WERI-Rb-1 (cell line): ENCODE data around the gene ZNF208.

Source experiments
- DNase-seq: peaks from one replicate; pipeline ENCODE4 v3.0.0-alpha.2; 2020
- H3K27ac ChIP-seq: fragments of 250-450 bp; sonication (Bioruptor Pico); 2 replicates; pipeline ENCODE4 v1.5.1; 2020; ENCODE audit warnings: mild to moderate bottlenecking, moderate library complexity
- H3K27me3 ChIP-seq: fragments of 250-450 bp; sonication (Bioruptor Pico); 2 replicates; pipeline ENCODE4 v1.5.1; 2021; ENCODE audit warnings: mild to moderate bottlenecking, low read depth, moderate library complexity; ENCODE audit not compliant: insufficient read depth, severe bottlenecking
- H3K36me3 ChIP-seq: fragments of 250-450 bp; sonication (Bioruptor Pico); 2 replicates; pipeline ENCODE4 v1.5.1; 2020; ENCODE audit warnings: mild to moderate bottlenecking, moderate library complexity
- H3K4me3 ChIP-seq: 2 replicates; pipeline ENCODE4 v1.5.1; 2011; ENCODE audit warnings: low read depth, mild to moderate bottlenecking, control low read depth, low read length
- H3K9me3 ChIP-seq: fragments of 250-450 bp; sonication (Bioruptor Pico); 2 replicates; pipeline ENCODE4 v1.5.1; 2021; ENCODE audit warnings: mild to moderate bottlenecking, moderate library complexity; ENCODE audit not compliant: severe bottlenecking
- TF ChIP-seq, protein P1 (sequence below): IDR thresholded peaks from 2 replicates; pipeline ENCODE4 v1.5.1; 2011; ENCODE audit warnings: low read depth, mild to moderate bottlenecking, control low read depth, inconsistent platforms, low read length

ZNF208 gene

GRCh38 chr19:21915411-21915810 lies 95.3 kb downstream of the ZNF208 start:
- H3K27me3 ChIP-seq = no peaks in the 10 kb centered on the region
- TF ChIP-seq, protein P1, sequence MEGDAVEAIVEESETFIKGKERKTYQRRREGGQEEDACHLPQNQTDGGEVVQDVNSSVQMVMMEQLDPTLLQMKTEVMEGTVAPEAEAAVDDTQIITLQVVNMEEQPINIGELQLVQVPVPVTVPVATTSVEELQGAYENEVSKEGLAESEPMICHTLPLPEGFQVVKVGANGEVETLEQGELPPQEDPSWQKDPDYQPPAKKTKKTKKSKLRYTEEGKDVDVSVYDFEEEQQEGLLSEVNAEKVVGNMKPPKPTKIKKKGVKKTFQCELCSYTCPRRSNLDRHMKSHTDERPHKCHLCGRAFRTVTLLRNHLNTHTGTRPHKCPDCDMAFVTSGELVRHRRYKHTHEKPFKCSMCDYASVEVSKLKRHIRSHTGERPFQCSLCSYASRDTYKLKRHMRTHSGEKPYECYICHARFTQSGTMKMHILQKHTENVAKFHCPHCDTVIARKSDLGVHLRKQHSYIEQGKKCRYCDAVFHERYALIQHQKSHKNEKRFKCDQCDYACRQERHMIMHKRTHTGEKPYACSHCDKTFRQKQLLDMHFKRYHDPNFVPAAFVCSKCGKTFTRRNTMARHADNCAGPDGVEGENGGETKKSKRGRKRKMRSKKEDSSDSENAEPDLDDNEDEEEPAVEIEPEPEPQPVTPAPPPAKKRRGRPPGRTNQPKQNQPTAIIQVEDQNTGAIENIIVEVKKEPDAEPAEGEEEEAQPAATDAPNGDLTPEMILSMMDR = no peak
- H3K4me3 ChIP-seq = no peak overlapping the region
- H3K9me3 ChIP-seq = no peaks in the 10 kb centered on the region
- H3K27ac ChIP-seq = no peak overlapping the region
- no peaks in the 10 kb centered on the region for H3K36me3 ChIP-seq
- no peak for DNase-seq

- no peaks in the 10 kb centered on the region for H3K36me3 ChIP-seq
- TF ChIP-seq, protein P1 = peak; percentile 79
- no peaks in the 10 kb centered on the region for H3K27me3 ChIP-seq
- peak; percentile 6 for DNase-seq
- H3K27ac ChIP-seq = no peak overlapping the region
- no peak overlapping the region for H3K4me3 ChIP-seq
- H3K9me3 ChIP-seq = no peaks in the 10 kb centered on the region
These were observed 98.1 kb downstream of the ZNF208 start for GRCh38 chr19:21912654-21913053.

GRCh38 chr19:21910318-21910717 lies 100.4 kb downstream of the ZNF208 start:
- no peak overlapping the region for H3K27ac ChIP-seq

GRCh38 chr19:21908066-21908465 lies 102.7 kb downstream of the ZNF208 start:
- Histone ChIP-seq H3K27ac (no peak overlapping the region), H3K36me3 (no peaks in the 10 kb centered on the region), H3K9me3 (no peaks in the 10 kb centered on the region), H3K27me3 (no peaks in the 10 kb centered on the region), H3K4me3 (no peak overlapping the region)
- TF ChIP-seq, protein P1 = no peak
- DNase-seq = no peak

More at GRCh38 chr19:21910318-21910717, 100.4 kb downstream of the ZNF208 start:
- no peaks in the 10 kb centered on the region for H3K27me3 ChIP-seq
- DNase-seq = no peak
- no peaks in the 10 kb centered on the region for H3K36me3 ChIP-seq
- TF ChIP-seq, protein P1 = no peak
- no peak overlapping the region for H3K4me3 ChIP-seq
- H3K9me3 ChIP-seq = no peaks in the 10 kb centered on the region

- Histone ChIP-seq H3K4me3 (no peak overlapping the region), H3K36me3 (no peaks in the 10 kb centered on the region), H3K9me3 (no peaks in the 10 kb centered on the region), H3K27ac (no peak overlapping the region), H3K27me3 (no peaks in the 10 kb centered on the region)
- TF ChIP-seq, protein P1 = no peak
- no peak for DNase-seq
These were observed 103.2 kb downstream of the ZNF208 start for GRCh38 chr19:21907516-21907915.

- H3K4me3 ChIP-seq = no peak overlapping the region
- no peak overlapping the region for H3K27ac ChIP-seq
- H3K27me3 ChIP-seq = peaks cover 3% of the 10 kb centered on the region
- DNase-seq = no peak
- TF ChIP-seq, protein P1 = no peak
- H3K9me3 ChIP-seq = peaks cover 3% of the 10 kb centered on the region
- no peaks in the 10 kb centered on the region for H3K36me3 ChIP-seq
These were observed 108.2 kb downstream of the ZNF208 start for GRCh38 chr19:21902571-21902970.
